HUES6 (cell line): ENCODE results near the gene SPOCD1.

Experiments used
- H3K27ac ChIP-seq: 2 replicates; pipeline ENCODE4 v1.7.0; 2013; ENCODE audit warnings: low read depth, mild to moderate bottlenecking, low read length, inconsistent platforms
- H3K27me3 ChIP-seq: 2 replicates; pipeline ENCODE4 v1.6.1; 2013; ENCODE audit warnings: low read length; ENCODE audit not compliant: control insufficient read depth, insufficient read depth
- H3K36me3 ChIP-seq: 2 replicates; pipeline ENCODE4 v1.6.1; 2013; ENCODE audit warnings: low read length; ENCODE audit not compliant: control insufficient read depth, insufficient read depth
- H3K4me1 ChIP-seq: 2 replicates; pipeline ENCODE4 v1.6.1; 2013; ENCODE audit warnings: low read length; ENCODE audit not compliant: control insufficient read depth, insufficient read depth
- H3K4me3 ChIP-seq: 2 replicates; pipeline ENCODE4 v1.5.1; 2013; ENCODE audit warnings: low read depth, low read length
- H3K9ac ChIP-seq: one replicate; pipeline ENCODE4 v1.6.1; 2013; ENCODE audit warnings: mild to moderate bottlenecking, low read length
- H3K9me3 ChIP-seq: 2 replicates; pipeline ENCODE4 v1.6.1; 2013; ENCODE audit warnings: low read depth, low read length; ENCODE audit not compliant: control insufficient read depth, insufficient read depth

The SPOCD1 gene

GRCh38 chr1:31799895-31800673 is 15.7 kb downstream of the SPOCD1 start:
- H3K27ac ChIP-seq = no peak overlapping the region
- H3K4me1 ChIP-seq = peaks cover 34% of the 10 kb centered on the region; the same call in 1 of the 2 replicates
- no peak overlapping the region for H3K4me3 ChIP-seq
- H3K36me3 ChIP-seq = no peaks in the 10 kb centered on the region
- H3K27me3 ChIP-seq = no peaks in the 10 kb centered on the region
- no peaks in the 10 kb centered on the region for H3K9me3 ChIP-seq
- H3K9ac ChIP-seq = no peak overlapping the region

DNA sequence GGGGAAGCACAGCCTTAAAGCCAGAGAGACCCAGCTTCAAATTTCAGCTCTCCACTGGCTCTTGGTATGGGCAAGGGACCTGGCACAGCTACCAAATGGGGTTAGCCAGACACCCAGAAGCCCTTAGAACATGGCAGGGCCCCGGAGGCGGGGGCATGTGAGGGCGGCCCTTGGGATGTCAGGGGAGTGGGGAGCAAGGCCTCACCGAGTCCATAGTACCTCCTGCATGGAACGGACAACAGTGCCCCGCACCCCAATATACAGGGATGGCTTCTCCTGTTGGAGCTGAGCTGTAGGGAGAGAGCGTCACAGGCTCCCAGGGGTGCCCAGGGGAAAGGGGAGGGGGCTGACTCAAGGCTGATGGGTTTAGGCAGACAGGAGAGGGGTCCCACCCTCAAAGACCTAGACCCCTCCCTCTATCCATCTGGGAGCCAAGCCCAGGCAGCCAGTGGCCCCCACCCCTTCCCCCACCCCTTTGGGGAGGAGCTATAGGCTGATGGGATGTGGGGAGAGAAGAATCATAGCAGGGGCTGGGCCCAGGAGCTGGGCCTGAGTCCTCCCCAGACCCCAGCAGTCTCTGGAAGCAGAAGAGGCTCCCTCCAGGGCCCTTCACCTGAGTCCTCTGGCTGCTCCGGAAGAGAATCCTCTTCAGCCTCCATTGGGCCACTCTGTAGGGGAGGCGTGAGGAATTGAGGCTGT is 16.5 kb downstream of the SPOCD1 start:
- peaks cover 34% of the 10 kb centered on the region; the same call in 1 of the 2 replicates for H3K4me1 ChIP-seq
- H3K27me3 ChIP-seq = no peaks in the 10 kb centered on the region
- no peak overlapping the region for H3K9ac ChIP-seq
- no peak overlapping the region for H3K4me3 ChIP-seq
- no peak overlapping the region for H3K27ac ChIP-seq
- H3K36me3 ChIP-seq = no peaks in the 10 kb centered on the region
- H3K9me3 ChIP-seq = no peaks in the 10 kb centered on the region

DNA sequence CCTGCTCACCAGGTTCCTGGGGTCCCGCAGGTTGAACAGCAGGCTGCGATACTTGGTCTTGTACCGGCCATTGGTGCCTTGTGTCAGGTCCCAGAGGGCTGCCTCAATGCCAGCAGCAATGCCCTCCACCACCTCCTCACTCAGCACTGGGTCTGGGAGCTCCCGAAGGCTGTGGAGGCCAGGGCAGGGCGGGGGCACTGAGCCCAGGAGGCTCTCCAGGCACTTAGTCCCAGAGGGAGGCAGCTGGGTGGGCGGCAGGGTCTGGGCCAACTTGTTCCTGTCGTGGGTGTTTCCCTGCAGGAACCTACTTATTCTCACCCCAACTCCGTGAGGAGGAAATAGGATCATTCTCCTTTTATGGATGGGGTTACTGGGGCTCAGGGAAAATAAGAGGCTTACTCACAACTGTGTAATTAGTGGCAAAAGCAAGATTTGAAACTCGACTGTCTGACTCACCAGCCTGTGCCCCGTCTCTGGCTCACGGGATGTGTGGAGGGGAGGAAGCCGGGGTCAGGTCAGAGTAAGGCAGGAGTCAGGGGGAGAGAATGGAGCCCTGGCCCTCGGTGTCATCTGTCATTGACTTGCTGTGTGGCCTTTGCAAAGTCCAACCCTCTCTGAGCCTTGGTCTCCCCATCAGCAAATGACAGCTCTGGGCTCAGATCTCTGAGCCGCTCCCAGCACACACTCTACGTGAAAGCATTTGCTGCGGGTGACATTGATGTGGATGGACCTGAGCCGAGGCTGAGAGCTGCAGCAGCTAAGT is 17.2 kb downstream of the SPOCD1 start:
- no peak overlapping the region for H3K27ac ChIP-seq
- no peaks in the 10 kb centered on the region for H3K36me3 ChIP-seq
- H3K4me3 ChIP-seq = no peak overlapping the region
- H3K27me3 ChIP-seq = no peaks in the 10 kb centered on the region
- no peak overlapping the region for H3K9ac ChIP-seq
- H3K4me1 ChIP-seq = peaks cover 34% of the 10 kb centered on the region; the same call in 1 of the 2 replicates
- H3K9me3 ChIP-seq = no peaks in the 10 kb centered on the region

DNA sequence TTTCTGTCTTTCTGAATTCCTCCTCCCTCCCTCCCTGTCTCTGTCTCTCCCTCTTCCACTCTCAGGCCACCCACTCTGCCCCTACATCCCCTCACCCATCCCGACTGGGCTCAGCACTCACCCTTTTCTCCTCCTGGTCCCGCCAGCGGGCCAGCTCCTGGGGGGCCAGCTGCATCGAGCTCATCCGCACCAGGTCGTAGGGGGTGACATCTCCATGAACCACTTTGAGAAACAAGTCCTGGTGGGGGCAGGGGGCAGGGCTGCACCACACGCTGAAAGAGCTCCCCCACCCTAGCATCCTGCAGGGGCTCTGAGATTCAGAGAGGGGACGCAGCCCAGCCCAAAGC is 17.8 kb downstream of the SPOCD1 start:
- Histone ChIP-seq H3K9ac (no peak overlapping the region), H3K36me3 (no peaks in the 10 kb centered on the region), H3K4me3 (no peak overlapping the region), H3K27ac (no peak overlapping the region), H3K9me3 (no peaks in the 10 kb centered on the region), H3K4me1 (peaks cover 34% of the 10 kb centered on the region; the same call in 1 of the 2 replicates), H3K27me3 (no peaks in the 10 kb centered on the region)

- no peaks in the 10 kb centered on the region for H3K36me3 ChIP-seq
- no peak overlapping the region for H3K4me3 ChIP-seq
- peaks cover 34% of the 10 kb centered on the region; the same call in 1 of the 2 replicates for H3K4me1 ChIP-seq
- H3K9me3 ChIP-seq = no peaks in the 10 kb centered on the region
- H3K27me3 ChIP-seq = no peaks in the 10 kb centered on the region
- H3K27ac ChIP-seq = no peak overlapping the region
- no peak overlapping the region for H3K9ac ChIP-seq
Measured at GRCh38 chr1:31797216-31797615, 18.6 kb downstream of the SPOCD1 start.

DNA sequence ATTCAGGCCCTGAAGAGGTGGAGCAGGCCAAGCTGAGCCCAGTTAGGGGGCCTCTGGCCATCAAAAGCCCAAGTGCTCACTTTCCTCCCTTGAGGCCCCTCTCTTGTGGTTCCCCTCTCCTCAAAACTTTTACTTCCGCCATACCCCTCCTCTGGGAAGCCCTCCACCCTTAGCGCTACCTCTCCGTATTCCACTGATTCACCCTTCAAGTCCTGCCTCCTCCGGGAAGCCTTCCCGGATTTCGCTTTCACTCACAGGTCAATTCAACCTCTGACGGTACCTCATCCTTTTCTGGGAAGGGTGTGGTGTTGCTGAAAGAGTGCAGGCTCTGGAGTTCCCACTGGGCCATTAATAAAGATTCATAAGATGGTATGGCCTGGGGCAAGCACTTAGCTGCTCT is 19.1 kb downstream of the SPOCD1 start:
- H3K4me1 ChIP-seq = peaks cover 34% of the 10 kb centered on the region; the same call in 1 of the 2 replicates
- H3K27me3 ChIP-seq = no peaks in the 10 kb centered on the region
- H3K36me3 ChIP-seq = no peaks in the 10 kb centered on the region
- no peak overlapping the region for H3K4me3 ChIP-seq
- no peak overlapping the region for H3K9ac ChIP-seq
- H3K27ac ChIP-seq = no peak overlapping the region
- no peaks in the 10 kb centered on the region for H3K9me3 ChIP-seq

DNA sequence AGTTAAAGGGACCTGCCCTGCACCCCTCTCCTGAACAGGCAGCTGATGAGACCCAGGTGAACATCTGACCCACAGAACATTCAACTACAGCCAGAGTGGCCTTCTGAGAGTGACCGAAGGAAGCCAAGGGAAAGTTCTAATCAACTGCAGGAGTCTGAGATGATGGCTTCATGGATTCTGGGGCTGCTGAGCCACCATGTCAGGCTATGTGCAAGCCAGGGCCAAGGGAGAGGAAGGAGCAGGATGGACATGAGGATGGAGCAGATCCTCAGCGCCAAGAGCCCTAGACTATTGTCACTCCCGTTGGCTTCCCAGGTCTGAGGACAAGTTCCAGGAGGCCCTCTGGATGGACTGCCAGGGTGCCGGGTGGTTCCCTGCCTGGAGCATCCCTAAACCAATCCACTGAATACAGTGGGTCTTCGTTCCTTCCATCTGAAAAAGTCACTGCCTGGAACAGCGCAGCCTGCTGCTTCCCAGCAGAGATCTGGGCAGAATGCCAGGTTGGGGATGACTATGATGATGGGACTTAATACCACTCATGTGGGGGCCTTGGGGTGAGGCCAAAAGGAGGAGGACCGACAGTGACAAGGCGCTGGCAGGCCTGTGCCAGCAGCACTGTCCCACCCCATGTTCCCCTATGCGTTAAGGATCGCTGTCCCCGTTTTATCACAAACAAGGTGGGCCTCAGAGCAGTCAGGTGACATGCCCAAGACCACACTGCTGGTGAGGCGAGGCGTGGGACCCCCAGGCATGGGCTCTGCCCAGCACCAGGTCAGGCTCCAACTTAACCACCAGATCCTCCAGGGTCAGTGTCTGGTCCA is 19.8 kb downstream of the SPOCD1 start:
- Histone ChIP-seq H3K27me3 (no peaks in the 10 kb centered on the region), H3K4me1 (peaks cover 34% of the 10 kb centered on the region; the same call in 1 of the 2 replicates), H3K36me3 (no peaks in the 10 kb centered on the region), H3K4me3 (no peak overlapping the region), H3K27ac (no peak overlapping the region), H3K9ac (no peak overlapping the region), H3K9me3 (no peaks in the 10 kb centered on the region)

DNA sequence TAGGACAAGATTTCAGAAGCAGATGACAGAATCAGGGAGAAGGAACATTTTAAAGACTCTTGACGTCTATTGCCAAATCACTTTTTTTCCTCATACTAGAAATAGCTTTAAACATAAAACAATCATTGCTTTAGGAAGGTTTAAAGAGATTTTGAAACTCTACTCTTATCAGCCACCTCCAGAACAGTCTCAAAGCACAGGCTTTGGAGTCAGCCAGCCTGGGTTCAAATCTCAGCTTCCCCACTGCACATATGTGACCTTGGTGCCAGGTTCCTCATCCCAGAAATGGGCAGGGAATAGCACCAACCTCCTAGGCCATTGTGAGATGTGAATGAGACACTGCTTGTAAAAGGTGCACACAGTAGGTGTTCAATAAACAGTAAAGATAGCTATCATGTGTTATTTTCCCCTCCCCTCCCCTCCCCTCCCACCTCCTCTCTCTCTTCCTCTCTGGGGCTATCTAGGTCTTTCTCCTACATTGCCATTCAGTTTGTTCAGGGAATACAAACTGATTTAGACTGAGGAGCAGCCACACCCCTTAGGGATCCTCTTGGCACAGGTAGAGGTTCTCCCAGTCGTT is 20.6 kb downstream of the SPOCD1 start:
- no peaks in the 10 kb centered on the region for H3K9me3 ChIP-seq
- no peak overlapping the region for H3K27ac ChIP-seq
- H3K4me3 ChIP-seq = no peak overlapping the region
- H3K36me3 ChIP-seq = no peaks in the 10 kb centered on the region
- no peaks in the 10 kb centered on the region for H3K27me3 ChIP-seq
- no peak overlapping the region for H3K9ac ChIP-seq
- peaks cover 27% of the 10 kb centered on the region; the same call in 1 of the 2 replicates for H3K4me1 ChIP-seq

DNA sequence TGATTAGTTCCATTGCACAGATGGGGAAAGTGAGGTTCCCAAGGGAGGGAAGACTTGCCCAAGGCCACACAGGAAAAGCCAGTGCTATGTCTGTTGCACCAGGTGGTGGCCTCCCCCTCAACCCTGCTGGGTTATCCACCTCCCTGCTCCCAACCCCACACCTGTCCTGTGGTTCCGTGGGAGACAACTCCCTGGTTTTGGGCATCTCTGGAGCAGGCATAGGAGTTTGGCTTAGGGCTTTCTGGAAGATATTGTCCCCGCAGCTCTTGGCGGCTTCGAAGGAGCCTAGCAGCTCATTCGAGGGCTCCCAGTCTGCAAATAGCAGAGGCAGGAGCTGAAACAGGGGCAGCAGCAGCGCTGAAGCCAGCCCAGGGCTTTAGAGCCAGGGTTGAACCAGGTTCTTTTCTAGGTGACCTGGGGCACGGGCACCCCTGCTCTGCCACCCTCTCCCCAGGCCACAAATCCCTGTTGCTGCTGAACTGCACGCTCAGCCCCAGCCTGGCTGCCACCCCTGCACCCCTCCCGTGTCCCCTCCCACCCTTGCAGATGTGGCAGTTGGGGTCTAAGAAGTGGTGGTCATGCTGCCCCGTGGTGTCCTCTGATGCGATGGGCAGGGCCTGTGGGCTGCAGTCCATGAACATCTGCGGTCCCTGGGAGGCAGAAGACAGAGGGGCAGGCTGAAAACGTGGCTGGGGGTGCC is 22.1 kb downstream of the SPOCD1 start:
- Histone ChIP-seq H3K27ac (no peak overlapping the region), H3K27me3 (no peaks in the 10 kb centered on the region), H3K4me3 (no peak overlapping the region), H3K4me1 (peaks cover 17% of the 10 kb centered on the region), H3K9me3 (no peaks in the 10 kb centered on the region), H3K36me3 (no peaks in the 10 kb centered on the region), H3K9ac (no peak overlapping the region)

DNA sequence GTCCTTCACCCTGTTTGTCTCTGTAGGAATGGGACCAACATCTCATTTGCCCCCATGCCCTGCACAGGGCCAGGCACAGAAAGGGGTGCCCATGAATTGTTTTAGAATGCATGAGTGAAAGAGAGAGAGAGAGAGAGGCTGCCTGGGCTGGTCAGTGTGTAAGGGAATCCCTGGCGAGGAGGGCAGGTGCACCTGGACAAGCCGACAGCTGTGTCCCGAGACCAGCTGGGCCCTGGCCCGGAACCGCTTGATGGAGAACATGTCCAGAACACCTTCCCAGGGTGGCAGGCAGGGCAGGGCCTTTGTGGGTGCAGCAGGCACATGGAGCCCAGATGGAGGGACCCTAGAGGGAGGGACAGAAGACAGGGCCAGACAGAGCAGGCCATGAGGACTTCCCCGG is 22.7 kb downstream of the SPOCD1 start:
- H3K9me3 ChIP-seq = no peaks in the 10 kb centered on the region
- peaks cover 12% of the 10 kb centered on the region for H3K4me1 ChIP-seq
- H3K27me3 ChIP-seq = no peaks in the 10 kb centered on the region
- H3K9ac ChIP-seq = no peak overlapping the region
- H3K36me3 ChIP-seq = no peaks in the 10 kb centered on the region
- no peak overlapping the region for H3K4me3 ChIP-seq
- no peak overlapping the region for H3K27ac ChIP-seq
